ENCODE data around the gene FKBP1A.
A peak's percentile ranks its signal among the peaks of the same experiment; 100 is the strongest.

FKBP1A gene

DNA sequence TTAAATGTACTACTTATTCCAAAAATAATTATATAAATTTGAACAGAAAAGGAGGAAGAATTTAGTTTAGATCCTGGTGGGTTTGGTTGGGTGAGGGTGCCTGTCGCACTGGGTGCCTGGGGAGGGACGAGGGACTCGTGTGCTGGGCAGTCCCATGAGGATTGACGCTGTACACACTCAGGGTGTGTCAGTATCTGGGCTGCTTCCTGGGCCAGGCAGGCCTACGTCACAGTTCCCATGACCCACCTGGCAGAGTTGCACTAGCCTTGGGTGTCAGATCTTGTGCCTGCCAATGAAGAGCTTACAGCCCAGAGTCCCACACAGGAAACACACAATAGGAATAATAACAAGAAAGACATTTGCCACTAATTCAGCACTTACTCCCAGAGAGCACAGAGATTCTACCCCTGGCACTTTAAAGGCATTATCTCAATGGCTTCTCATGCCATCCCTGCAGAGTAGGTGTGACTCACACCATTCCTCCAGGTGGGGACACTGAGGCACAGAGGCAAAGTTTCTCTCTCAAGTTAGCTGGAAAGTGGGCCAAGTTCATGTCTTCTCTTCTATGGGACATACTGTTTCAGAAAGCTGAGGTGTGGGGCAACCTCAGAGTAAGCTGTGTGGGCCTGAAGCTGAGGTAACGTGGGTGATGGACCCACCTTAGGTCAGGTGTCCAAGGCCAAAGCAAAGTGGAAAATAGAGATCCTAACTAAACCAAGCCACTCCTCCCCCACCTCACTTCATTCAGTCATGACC is 62.6 kb downstream of the FKBP1A start:
- DNase-seq = peak; percentile 28

DNA sequence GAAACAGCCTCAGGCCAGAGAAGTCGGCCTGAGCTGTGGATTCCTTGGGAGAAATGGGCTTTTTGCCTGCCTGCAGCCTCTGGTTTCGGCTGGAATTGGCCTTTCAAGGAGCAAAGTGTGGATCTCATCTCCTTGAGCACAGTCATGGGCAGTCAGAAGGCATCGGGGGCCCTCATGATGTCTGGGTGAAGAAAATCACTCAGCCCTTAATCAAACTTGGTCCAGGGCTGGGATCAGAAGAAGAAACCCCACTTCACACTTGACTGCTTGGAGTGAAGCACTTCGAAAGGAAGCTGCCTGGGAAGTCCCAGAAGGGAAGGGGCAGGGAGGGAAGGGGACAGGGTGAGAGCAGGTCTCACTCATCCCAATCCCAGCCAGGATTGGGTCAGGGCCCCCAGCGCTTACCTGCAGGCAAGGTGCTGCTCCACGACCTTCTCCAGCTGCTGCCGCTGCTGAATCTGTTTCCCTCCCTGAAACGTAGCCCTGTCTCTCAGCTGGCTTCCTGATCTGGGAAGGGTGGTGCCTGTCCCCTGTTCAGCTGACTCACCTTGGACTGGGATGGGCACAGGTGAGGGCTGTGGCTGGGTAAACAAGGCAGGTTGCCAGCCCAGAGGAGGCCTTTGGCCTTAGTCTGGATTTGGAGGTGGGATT is 64.0 kb downstream of the FKBP1A start, which contains the start of gene SDCBP2:
Gene SDCBP2, minus strand, starts transcription at position 460 of the 651 bp plus-strand sequence. CDS start 8,723 bp downstream, outside the sequence.
- DNase-seq = no peak

DNA sequence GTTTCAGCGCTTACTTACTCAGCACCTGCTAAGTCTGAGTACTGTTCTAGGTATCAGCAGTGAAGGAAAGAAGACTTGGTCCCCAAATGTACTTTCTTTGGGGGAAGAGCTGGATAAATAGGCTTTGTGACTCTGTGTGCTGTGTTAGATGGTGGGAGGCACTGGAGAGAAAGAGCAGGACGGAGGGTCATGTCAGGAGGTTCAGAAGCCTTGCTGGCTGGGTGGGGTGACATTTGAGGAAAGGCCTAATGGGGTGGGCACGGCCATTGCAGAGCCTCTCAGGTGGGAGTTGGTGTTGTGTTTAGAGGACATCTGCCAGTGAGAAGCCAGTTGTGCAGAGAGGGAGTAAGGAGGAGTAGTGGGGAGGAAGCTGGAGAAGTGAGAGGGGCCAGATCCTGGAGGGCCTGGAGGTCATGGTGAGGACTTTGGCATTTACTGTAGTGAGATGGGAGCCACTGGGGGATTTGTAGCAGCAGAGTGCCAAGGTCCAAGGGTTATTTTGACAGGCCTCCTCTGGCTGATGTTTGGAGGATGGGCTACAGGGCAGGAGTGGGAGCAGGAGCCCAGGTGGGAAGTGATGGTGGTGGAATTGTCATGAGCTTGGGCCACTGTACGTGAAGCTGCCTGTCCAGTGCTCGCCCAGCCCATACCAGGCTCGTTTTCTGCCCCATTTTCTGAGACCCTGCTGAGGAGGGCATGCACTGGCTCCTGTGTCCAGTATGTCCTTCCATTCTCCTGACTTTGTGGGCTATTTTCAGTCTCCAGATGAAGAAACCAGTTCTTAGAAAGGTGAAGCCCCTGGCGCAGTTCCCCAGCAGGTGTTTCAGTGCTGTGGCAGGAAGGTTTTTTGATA is 64.8 kb downstream of the FKBP1A start:
- DNase-seq = no peak

DNA sequence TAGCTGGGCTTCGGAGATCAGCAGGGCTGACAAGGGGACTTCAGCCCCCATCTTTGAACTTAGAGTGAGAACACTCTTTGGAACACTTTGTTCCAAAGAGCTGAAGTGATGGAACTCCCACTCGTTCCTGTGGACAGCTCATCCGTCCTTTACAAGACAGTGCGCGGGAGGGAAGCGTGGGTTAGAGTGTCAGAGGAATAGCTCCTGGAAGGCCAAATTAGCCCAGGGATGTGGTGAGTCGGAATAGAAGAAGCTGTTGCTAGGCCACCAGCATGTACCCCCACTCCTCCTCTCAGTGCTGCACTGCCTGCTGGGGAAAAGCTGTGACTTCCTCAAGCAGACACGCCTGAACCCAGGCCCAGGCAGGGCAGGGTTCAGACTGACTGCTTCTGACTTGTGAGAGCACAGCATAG is 65.6 kb downstream of the FKBP1A start:
- no peak for DNase-seq

DNA sequence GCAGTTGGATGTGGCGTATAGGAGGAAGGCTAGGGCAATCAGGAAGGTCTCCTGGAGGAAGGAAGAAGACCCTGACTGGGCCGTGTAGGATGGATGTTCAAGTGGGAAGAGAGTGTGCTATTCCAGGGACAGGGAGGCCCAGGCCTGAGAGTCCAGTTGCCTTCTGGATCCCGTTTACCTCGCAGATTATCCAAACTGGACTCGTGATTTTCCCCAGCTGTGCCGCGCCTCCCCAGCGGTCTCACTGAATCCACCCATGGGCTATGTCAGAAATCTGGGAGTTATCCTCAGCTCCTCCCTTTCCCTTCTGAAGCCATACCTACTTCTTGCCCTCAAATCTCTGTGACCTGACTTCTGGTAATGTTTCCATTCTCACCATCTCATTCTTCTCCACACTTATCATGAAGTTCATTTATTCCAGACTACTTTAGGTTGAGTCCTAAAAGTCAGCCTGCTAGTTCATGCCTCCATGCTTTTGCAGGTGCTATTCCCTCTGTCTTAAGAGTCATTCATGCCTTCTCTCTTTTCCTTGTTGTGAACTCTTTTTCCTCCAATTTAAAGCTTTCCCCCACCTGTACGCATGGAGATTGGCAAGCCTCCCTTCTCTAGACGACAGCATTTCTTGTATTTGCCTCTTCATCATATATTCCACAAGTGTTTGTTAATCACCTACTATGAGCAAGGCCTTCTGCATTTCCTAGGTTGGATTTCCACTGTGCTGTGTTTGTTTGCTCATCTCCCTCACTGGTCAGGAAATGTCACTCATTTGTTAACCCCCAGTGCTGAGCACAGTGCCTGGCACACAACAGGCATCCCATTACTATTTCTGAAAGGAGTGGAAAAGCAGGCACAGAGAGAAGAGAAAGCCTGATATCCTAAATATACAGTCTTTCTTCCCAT is 66.6 kb downstream of the FKBP1A start:
- no peak for DNase-seq

DNA sequence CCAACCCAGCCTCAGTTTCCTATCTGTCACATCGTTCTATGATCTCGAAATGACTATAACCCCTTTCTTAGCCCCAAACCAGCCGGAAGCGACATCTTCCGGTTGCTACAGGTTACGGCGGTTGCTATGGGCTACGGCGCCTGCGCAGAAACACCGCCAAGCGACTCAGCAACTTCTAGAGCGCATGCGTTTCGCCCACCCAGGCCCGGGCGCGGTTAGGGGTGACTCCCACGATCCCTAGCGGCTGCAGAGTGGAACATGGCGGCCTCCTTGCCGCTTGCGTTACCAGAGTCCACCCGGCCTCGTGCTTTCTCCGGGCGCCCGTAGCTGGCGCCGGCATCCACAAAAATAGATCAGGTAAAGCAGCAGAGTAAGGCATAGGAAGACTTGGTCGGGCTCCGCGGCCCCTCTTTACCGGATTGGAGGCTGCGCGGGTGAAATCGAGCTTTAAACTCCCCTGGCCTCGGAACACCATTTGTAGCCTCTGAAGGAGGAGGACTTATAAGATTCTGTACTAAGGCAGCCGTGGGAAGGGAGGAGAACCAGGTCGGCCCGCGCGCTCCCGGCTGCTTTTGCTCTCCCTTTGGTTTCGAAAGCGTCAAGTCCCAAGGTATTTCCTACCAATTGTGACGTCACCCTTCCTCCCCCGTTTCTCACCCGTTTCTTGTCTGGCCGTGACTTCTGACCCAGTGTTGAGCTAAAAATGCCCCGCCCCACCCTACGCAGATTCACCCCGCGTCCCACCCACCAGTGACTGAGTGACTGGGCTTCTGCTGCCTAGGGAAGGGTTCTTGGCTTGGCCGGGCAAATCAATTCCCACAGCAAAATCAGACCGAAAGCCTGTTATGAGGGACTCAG is 67.5 kb downstream of the FKBP1A start:
- DNase-seq = peak; percentile 99

DNA sequence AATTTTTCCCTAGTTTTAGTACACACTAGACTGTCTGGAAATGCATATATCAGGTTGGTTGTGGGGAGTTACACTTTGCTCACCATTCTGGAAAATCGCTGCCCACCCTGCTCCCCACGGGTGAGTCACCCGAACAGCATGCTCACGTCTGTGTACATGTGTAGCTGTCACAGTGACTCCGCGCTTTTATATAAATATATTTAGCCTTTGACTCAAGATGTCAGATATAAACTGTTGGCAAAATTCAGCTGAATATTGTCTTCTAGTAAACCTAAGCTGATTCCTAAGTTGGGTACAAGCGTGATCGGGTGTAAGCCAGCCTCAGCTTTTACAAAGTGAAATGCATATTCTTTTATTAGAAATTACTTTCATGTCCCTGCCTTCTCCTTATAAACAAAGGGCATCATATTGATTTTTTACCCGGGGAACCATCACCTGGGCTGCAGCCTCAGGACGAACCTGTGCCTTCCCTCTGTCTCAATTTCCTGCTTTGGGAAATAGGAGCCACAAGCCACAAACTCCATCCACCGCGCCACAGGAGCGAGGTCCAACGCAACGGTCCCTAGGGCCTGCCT is 68.2 kb downstream of the FKBP1A start:
- DNase-seq = peak; percentile 54

DNA sequence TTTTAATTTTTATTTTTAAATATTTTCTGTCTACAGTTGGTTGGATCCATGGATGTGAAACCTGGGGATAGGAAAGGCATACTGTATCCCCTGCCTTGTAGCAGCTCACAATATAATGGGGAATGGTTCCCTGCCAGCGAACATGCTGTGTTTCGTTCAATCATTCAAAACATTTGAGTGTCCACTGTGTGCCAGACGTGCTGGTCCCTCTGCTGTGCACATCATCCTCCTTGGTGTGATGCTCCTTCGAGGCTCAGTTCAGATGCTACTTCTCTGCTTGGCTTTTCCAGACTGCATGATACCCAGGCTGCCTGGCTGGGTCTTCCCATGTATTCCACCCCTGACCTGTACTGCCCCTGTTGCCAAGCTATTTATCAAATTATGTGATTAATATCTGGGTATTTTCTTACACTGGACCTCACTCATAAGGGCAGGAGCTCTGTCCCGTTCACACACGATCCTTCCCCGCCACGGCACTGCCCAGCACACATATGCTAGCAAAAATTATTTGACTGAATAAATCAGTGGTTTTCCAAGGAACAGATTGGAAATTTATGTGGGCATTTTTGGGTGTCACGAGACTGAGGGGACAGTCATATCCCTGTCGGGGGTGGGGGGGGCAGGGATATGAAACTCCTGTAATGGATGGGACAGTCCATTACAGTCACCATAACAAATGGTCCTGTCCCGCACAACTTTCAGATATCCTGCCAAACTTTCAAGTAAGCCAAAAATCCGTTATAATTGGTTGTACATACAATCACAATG is 68.8 kb downstream of the FKBP1A start:
- DNase-seq = no peak

DNA sequence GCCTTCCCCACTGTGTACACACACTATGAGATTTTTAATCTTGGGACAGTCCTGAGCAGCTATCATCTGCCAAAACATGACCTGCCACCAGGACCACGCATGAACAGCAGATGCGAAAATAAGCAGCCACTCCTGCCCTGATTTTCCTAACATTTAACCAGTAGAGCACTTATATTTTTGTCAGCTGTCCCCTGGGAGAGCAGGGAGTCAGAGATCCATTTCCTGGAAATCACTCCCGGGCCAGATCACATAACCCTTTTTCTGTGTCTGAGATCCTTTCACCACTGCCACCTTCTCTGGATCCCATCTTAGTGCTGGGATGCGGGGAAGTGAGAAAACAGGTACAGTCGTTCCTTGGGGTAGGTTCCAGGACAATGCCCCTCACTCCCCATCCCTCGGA is 69.6 kb downstream of the FKBP1A start:
- DNase-seq = no peak

DNA sequence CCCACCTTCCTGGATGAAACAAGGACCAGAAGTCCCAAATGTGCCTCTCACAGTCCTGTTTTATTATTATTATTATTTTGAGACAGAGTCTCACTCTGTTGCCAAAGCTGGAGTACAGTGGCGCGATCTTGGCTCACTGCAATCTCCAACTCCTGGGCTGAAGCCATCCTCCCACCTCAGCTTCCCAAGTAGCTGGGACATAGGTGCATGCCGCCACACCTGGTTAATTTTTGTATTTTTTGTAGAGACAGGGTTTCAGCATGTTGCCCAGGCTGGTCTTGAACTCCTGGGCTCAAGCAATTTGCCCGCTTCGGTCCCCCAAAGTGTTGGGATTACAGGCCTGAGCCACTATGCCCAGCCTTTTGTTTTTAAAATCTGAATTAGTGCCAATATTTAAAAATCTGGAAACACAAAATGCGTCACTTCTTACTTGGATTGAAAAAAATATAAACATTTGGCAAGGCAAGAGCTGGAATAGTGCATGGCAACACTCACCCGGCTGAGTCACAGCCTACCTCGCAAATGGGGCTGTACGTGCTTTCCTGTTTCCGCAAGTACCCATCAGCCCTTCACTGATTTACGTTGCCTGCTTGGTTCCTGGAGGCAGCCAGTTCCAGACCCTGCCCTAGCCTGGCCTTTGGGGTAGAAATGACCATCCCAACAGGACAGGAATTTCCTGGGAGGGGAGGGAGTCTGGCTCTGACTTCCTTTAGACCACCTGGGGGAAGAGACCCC is 70.2 kb downstream of the FKBP1A start:
- DNase-seq = no peak

DNA sequence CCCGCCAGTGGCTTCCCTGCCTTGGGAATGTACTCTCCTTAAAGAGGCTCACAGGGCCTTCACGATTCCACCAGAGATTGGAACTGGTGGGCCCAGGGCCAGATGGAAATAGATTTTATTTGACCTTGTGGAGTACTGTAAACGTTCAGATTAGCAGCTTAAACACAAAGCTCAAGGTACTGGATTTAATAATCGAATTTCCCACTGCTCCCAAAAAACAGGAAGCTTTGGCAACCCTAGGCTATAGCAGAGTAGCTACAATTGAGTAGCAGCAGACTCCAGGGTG is 71.3 kb downstream of the FKBP1A start:
- DNase-seq = no peak

DNA sequence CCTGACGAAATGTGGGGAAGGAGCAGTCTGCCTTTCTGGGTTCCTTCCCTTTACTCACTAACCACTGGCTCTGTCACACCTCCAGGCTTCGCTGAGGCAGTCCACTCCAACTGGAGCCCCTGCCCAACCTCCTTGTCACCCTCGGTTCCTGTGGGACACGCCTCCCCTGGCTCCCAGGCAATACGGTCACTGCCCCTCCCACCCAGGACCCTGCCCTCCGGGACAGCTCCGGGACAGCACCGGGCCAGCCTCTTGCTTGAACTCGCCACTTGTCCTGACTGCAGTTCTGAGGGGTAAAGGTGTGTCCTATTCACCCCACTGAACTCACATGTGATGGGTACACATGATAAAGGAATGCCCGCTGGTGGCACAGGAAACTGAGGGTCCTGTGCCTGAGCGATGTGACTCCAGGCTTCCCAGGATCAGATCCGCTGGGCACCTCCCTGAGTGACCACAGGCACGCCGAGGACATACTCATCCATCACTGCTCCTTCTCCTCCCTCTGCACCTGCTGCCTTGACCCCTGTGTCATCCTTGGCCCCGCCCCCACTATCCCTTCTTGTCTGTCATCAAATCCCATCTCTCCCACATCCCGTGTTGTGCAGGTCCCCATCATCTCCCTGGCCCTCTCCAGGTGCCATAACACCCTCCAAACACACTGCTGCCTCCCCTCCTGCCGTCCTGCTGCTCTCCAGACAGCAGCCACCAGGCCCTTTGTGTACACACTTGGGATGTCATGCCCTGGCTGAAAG is 71.8 kb downstream of the FKBP1A start:
- DNase-seq = no peak

DNA sequence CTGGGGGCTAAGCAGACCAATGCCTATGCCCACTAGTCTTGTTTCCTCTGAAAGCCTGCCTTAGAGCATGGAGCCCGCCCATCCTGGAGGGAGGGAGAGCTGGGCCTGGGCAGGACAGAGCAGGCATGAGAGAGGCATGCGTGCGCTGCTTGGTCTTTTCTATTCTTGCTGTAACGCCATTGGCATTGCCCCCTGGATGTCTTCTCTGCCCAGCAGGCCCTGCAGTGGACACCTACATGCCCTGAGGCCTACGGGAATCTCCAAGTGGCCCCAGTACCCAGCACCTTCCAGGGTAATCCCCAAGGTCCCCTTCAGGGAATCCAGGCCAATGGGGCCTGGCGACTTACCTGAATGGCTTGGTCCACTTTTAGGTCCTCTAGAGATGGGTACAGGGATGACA is 72.8 kb downstream of the FKBP1A start:
- no peak for DNase-seq

DNA sequence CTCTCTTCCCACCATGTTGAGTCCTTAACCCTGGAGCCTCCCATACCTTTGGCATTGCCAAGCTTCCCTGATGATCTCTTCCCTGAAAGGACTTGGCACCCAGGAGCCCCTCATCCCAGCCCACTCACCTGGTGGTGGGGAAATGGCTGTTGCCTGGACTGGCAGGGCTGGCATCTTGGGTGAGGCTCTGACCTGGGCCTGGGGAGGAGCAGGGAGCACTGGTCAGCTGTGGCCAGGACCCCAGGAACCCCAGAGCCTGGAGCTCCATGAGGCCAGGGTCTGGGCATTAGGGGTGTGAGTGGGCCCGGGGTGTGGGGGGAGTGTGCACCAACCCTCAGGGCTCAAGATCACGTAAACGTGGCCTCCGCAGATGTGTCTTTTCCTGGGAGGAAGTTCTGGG is 73.4 kb downstream of the FKBP1A start:
- DNase-seq = no peak

DNA sequence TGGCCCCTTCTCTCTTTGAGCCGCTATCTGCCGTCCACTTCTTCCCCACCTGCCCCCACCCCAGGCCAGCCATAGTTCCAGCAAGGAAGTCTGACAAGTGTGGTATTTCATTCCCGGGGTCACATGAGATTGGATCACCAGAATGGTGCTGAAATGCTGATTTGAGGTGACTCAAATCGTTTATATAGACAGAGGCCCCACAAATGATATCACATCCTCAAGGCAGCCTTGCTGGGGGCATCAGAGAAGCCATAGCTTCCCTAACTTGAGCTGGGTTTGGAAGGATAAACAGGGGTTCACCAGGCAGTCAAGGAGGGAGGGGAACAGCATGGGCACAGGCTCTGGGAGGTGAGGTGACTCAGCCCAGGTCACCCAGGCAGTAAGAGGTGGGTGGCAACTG is 73.8 kb downstream of the FKBP1A start:
- DNase-seq = no peak
